GM19043 (cell line): ENCODE results near the gene PRKD1.
"Not testable (repeated sequence)": the region's sequence is repeated elsewhere in the genome, so short reads cannot be mapped to it uniquely, and the experiment has no call there.

ENCODE experiments used
- ATAC-seq: cut with Tn5 transposase; IDR thresholded peaks from one replicate; pipeline ENCODE4 v1.9.1; 2021; ENCODE audit warnings: low read depth; ENCODE audit not compliant: unreplicated experiment

Gene PRKD1

DNA sequence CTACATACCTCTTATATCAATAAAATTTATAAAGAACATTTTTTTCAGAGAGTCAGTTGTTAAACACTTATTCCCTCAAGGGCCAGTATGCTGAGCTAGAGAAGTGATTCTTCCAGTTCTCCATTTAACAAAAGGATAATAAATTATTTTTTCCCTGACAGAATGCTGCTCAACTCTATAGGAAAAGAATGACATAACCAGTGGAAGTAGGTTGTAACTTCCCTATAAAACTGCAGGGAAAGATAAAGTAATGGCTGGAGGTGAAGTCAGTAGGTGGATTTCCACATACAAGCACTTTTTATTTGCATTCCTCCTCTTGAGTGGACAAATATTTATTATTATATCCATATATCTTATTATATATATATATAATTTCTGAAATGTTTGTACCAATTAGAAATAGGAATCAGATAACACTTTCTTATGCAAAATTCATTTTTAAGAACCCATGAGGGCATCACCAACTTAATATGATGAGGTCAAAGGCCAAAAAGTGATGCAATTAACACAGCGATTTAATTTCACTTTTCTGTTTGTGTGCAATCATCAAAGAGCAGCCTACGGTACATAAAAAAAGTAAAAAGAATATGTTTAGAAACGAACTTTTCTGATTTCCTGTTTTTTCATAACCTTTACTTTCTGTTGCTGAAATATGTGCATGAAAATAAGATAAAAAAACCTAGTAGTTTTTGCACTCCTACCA lies 175.3 kb downstream of the PRKD1 start:
- ATAC-seq, result no peak

DNA sequence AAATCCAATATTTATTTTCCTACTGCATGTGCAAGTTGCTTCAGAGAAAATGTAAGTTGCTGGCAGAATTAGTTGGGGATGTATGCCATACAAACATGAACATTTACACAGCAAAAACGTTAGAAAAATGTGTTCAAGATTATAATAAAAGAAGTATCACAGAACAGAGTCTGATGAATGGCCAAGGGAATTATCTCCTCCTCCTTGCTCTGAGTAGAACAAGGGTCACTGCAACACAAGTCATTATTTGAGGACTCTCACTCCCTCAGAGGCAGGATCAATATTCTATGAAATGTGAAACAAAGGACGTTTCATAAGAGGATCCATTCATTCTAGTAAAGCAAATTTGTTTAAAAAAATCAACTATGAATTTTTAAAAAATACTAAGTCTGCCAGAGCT lies 177.8 kb downstream of the PRKD1 start:
- no peak for ATAC-seq

- ATAC-seq, result no peak
These were observed 178.3 kb downstream of the PRKD1 start for GRCh38 chr14:29749327-29749726.

GRCh38 chr14:29745863-29746262 lies 181.8 kb downstream of the PRKD1 start:
- ATAC-seq, result no peak

- ATAC-seq, result no peak
These were observed 184.1 kb downstream of the PRKD1 start for GRCh38 chr14:29743531-29743930.

- no peak for ATAC-seq
These were observed 185.7 kb downstream of the PRKD1 start for GRCh38 chr14:29741909-29742401.

DNA sequence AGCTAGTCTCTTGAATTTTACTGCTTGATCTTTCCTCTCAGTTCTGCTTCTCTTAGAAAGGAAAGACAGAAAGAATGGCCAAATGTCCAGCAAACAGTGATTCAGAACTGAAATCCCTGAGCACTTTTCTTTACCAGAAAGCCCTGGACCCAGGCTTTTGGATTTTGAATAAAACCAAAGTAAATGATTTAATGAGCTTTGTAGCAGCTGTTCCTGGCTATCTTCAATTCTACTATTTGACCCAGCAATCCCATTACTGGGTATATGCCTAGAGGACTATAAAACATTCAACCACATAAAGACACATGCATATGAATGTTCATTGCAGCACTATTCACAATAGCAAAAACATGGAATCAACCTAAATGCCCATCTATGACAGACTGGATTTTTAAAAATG lies 187.2 kb downstream of the PRKD1 start:
- ATAC-seq, result no peak

DNA sequence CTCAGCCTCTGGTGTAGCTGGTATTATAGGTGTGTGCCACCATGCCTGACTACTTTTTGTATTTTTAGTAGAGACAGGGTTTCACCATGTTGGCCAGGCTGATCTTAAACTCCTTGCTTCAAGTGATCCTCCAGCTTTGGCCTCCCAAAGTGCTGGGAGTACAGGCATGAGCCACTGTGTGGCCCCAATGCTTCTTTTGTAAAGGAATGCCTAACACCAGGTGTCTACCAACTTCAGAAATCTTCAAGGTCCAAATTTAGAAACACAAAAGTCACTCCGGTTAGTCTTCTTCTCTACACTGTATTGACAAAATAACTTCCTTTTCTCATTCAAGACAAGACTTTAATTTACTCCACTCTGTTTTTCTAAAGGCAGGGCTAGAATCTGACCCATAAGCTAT lies 188.7 kb downstream of the PRKD1 start:
- no peak for ATAC-seq

DNA sequence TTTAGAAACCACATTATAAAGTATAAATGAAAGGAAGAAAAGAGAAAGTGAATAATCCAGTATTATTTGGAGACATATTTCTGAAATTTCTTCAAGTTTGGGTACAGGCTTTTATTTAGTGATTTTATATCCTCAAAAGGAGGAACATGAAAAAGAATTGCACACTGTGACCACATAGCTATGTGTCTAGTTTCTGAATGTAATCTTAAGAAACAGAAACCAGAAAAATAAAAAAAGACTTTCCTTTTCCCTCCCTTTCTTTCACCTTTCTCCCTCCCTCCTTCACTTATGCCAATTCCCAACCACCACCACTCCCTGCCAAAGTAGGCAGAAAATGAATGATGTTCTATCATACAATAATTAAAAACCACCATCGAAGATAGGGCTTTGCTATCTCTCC lies 189.6 kb downstream of the PRKD1 start:
- no peak for ATAC-seq

GRCh38 chr14:29735459-29735858 lies 192.2 kb downstream of the PRKD1 start:
- no peak for ATAC-seq

GRCh38 chr14:29734732-29735131 lies 192.9 kb downstream of the PRKD1 start:
- ATAC-seq, result no peak

DNA sequence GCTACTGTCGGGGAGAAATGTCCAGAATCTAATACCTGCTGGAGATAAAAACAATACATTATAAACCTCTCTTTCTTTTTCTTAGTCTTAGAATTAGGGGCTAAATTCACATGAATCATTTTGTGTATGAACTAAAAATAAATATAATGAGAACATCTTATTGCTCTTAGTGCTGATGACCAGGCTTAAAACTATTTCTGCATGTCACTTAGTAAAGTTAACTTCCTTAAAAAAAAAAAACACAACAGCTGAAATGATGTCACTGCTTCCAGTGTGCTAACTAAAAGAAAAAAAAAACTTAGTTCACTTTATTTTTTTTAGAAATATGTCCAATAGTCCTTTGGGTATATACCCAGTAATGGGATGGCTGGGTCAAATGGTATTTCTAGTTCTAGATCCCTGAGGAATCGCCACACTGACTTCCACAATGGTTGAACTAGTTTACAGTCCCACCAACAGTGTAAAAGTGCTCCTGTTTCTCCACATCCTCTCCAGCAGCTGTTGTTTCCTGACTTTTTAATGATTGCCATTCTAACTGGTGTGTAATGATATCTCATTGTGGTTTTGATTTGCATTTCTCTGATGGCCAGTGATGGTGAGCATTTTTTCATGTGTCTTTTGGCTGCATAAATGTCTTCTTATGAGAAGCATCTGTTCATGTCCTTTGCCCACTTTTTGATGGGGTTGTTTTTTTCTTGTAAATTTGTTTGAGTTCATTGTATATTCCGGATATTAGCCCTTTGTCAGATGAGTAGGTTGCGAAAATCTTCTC lies 200.9 kb downstream of the PRKD1 start:
- not testable (repeated sequence) for ATAC-seq

- ATAC-seq, result no peak
These were observed 202.7 kb downstream of the PRKD1 start for GRCh38 chr14:29724991-29725390.

DNA sequence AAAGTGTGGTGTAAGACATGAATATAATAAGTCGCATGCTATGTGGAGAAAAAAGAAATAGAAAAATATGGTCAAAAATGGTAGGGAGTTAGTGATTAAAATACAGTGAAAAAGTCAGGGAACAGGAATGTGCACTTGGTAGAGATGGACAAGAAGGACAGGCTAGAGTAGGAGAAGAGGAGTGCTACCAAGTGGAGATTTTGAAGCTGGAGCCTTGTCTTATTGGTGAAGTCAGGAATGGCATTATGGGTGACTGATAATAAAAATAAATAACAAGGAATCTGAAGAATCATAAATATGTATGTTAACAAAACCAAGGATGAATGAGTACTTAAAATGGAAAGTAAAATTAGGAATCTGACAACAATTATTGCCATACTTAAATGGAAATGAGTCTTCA lies 204.8 kb downstream of the PRKD1 start:
- no peak for ATAC-seq

DNA sequence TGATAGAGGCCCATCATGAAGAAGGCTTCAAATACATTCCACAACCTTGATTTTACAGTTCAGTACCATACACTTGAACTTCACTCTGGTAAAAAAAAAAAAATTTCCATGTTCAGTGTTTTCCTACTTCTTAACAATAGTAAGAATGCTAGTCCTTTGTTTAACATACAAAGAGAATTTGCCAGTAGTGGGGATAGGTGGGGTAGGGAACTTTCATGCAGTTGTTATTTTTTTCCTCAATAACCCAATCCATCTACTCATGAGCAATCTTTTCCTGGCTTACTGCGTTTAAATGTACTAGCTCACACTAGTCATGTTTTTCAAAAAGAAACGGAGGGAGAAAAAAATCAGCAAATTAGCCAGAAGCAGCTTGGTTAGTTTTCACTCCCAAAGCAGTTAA lies 206.1 kb downstream of the PRKD1 start:
- ATAC-seq, result no peak

DNA sequence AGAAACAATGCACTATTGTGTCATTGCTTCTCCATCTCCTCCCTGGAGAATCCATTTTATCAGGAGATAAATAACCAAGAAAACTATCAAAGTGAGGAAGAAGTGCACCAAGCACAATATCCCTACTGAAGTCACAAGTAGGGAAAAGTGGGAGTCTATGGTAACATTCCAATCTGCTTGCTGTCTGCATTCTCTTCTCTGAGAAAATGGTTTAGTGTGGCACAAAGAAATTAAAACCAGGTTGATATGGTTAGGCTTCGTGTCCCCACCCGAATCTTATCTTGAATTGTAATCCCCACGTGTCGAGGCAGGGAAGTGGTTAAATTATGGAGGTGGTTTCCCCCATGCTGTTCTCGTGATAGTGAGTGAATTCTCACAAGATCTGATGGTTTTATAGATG lies 209.7 kb downstream of the PRKD1 start:
- ATAC-seq, result no peak

DNA sequence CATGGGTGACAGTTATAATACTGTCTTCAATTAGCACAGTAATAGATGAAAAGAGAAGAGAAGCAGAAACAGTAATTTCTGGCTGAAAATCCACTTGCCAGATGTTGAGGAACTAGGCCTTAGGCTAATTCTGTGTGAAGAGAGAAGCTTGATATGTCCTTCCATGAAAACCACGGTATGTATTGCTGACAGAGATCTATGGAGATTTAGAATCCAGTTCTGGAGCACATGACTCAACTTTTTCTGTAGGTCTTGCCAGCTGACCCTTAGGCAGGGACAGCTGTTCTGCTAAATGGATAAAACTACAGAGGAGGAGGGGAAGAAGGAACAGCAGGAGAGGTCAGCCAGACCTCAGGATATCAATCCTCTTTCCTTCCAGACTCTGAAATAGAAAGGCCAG lies 211.5 kb downstream of the PRKD1 start:
- no peak for ATAC-seq

- ATAC-seq, result no peak
These were observed 215.0 kb downstream of the PRKD1 start for GRCh38 chr14:29712601-29713000.

DNA sequence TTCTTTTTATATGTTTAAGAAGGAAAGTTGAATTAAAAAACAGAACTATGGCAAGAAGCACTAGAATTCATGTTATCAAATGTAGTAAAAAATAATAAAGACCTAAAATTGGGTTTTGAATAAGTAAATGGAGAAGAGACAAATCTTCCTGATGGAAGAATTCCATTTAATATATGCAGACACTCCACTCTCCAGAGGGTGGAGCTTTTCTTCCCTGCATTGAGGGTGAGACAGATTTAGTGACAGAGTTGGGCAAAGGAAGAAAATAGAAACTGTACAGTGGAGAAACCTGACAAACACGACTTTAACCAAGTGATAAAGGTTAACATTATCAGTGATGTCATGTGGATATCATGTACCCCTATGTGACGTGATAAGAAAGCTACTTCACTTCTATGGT lies 217.6 kb downstream of the PRKD1 start:
- ATAC-seq, result no peak

GRCh38 chr14:29709490-29709889 lies 218.2 kb downstream of the PRKD1 start:
- no peak for ATAC-seq

- ATAC-seq, result no peak
These were observed 220.9 kb downstream of the PRKD1 start for GRCh38 chr14:29706700-29707099.

DNA sequence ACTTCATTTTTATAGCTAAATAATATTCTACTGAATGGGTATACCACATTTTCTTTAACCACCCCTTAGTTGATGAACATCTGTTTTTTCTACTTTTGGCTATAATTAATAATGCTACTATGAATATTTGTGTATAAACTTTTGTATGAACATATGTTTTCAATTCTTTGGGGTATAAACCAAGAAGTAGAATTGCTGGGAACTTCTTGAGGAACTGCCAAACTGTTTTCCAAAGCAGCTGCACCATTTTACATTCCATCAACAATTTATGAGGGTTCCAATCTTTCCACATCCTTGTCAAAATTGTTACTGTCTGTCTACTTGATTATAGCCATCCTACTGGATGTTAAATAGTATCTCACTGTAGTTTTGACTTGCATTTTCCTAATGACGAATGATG lies 221.8 kb downstream of the PRKD1 start:
- no peak for ATAC-seq
